Panc1 (cell line): Measurements from ENCODE around the gene PERCC1.

Experiments used
- POLR2AphosphoS5 ChIP-seq: IDR thresholded peaks from 2 replicates; pipeline ENCODE4 v1.6.1; 2012; ENCODE audit warnings: mild to moderate bottlenecking, low read depth, low read length, moderate library complexity
- TF ChIP-seq, protein P1 (sequence below): fragments of 450-650 bp; IDR thresholded peaks from 2 replicates; pipeline ENCODE4 v1.5.1; 2017; ENCODE audit warnings: mild to moderate bottlenecking
- TF ChIP-seq, protein P2 (sequence below), 2 experiments: IDR thresholded peaks; 2 replicates each; pipeline ENCODE4 v1.6.1; 2011 to 2012; ENCODE audit warnings: low read depth in 2 of 2, control low read depth in 1 of 2, low read length in 1 of 2, mild to moderate bottlenecking in 1 of 2, moderate library complexity in 1 of 2; ENCODE audit not compliant: insufficient read depth in 1 of 2

DNA sequence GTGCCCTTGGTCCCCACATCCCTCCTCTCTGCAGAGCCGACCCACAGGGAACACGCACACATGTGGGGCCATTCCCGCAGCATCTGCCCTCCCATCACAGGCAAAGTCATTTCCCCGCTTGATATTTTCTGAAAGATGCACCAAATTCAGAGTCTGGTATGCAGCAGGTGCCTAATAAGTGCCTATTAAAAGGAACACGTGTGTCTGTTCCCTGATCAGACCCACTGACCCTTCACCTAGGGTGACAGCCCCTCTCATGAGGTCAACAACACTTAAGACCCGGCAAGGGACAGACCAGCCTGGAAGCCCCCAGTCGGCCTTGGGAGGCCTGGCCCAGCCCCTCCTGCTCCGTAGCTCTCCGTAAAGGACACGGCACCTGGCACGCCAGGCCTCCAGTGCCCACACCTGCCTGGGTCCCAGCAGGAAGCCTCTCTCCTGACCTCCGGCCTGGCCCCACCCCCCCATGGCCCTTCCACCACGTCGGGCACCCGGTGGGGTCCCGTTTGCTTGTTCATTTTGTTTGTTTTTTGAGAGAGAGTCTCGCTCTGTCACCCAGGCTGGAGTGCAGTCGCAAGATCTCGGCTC lies 36.4 kb upstream of the PERCC1 start:
- TF ChIP-seq, protein P1, sequence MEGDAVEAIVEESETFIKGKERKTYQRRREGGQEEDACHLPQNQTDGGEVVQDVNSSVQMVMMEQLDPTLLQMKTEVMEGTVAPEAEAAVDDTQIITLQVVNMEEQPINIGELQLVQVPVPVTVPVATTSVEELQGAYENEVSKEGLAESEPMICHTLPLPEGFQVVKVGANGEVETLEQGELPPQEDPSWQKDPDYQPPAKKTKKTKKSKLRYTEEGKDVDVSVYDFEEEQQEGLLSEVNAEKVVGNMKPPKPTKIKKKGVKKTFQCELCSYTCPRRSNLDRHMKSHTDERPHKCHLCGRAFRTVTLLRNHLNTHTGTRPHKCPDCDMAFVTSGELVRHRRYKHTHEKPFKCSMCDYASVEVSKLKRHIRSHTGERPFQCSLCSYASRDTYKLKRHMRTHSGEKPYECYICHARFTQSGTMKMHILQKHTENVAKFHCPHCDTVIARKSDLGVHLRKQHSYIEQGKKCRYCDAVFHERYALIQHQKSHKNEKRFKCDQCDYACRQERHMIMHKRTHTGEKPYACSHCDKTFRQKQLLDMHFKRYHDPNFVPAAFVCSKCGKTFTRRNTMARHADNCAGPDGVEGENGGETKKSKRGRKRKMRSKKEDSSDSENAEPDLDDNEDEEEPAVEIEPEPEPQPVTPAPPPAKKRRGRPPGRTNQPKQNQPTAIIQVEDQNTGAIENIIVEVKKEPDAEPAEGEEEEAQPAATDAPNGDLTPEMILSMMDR = no peak
- TF ChIP-seq POLR2AphosphoS5 = no peak
- TF ChIP-seq, protein P2, sequence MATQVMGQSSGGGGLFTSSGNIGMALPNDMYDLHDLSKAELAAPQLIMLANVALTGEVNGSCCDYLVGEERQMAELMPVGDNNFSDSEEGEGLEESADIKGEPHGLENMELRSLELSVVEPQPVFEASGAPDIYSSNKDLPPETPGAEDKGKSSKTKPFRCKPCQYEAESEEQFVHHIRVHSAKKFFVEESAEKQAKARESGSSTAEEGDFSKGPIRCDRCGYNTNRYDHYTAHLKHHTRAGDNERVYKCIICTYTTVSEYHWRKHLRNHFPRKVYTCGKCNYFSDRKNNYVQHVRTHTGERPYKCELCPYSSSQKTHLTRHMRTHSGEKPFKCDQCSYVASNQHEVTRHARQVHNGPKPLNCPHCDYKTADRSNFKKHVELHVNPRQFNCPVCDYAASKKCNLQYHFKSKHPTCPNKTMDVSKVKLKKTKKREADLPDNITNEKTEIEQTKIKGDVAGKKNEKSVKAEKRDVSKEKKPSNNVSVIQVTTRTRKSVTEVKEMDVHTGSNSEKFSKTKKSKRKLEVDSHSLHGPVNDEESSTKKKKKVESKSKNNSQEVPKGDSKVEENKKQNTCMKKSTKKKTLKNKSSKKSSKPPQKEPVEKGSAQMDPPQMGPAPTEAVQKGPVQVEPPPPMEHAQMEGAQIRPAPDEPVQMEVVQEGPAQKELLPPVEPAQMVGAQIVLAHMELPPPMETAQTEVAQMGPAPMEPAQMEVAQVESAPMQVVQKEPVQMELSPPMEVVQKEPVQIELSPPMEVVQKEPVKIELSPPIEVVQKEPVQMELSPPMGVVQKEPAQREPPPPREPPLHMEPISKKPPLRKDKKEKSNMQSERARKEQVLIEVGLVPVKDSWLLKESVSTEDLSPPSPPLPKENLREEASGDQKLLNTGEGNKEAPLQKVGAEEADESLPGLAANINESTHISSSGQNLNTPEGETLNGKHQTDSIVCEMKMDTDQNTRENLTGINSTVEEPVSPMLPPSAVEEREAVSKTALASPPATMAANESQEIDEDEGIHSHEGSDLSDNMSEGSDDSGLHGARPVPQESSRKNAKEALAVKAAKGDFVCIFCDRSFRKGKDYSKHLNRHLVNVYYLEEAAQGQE (IDR thresholded peaks at IDR 0.05; ENCODE audit: insufficient read depth in 1 of 2, low read depth in 2 of 2, low read length in 1 of 2) = no peak
